ENCODE data around the gene HDAC3.

Gene HDAC3

GRCh38 chr5:141598391-141599345 lies 38.0 kb downstream of the HDAC3 start:
- no peak for DNase-seq

- no peak for DNase-seq
Observed at GRCh38 chr5:141597814-141598213, 38.8 kb downstream of the HDAC3 start.

GRCh38 chr5:141597394-141597793 lies 39.3 kb downstream of the HDAC3 start:
- no peak for DNase-seq

- no peak for DNase-seq
Observed at GRCh38 chr5:141596867-141597266, 39.8 kb downstream of the HDAC3 start.

GRCh38 chr5:141590127-141590526 lies 46.5 kb downstream of the HDAC3 start:
- DNase-seq = no peak

- DNase-seq = no peak
Observed at GRCh38 chr5:141586246-141586645, 50.4 kb downstream of the HDAC3 start.

GRCh38 chr5:141585594-141585993 lies 51.1 kb downstream of the HDAC3 start:
- DNase-seq = no peak

GRCh38 chr5:141574122-141574510 lies 62.5 kb downstream of the HDAC3 start:
- no peak for DNase-seq

- DNase-seq = no peak
Observed at GRCh38 chr5:141573489-141574121, 63.0 kb downstream of the HDAC3 start.

Measured in activated T-cell treated with anti-CD3 and anti-CD28 coated beads, Interleukin-2, amount 50 U/mL, for 1 hour (primary cell).